Stimulated activated CD8-positive, alpha-beta memory T cell treated with anti-CD3 and anti-CD28 coated beads, Interleukin-7, amount 100 ng/mL, for 48 hours (primary cell): ENCODE data around the gene CHIC1.

Experiments used
- DNase-seq, 2 donors: peaks; one replicate each; pipeline ENCODE4 v3.0.0-alpha.2; 2020; ENCODE audit warnings: low read depth in 1 of 2; ENCODE audit errors: extremely low read depth in 1 of 2

CHIC1 gene

GRCh38 chrX:73728602-73729001 is 165.6 kb downstream of the CHIC1 start:
- no peak for DNase-seq
